GM12865 (cell line): ENCODE results near the gene KIF26B.

ENCODE experiments used
- DNase-seq: peaks from one replicate; pipeline ENCODE4 v3.0.0; 2010; ENCODE audit warnings: low read depth
- H3K4me3 ChIP-seq: 2 replicates; pipeline ENCODE4 v1.5.1; 2011; ENCODE audit warnings: mild to moderate bottlenecking, low read depth, low read length, control low read depth
- TF ChIP-seq, protein P1 (sequence below): IDR thresholded peaks from 2 replicates; pipeline ENCODE4 v1.5.1; 2011; ENCODE audit warnings: low read length, control low read depth, low read depth, inconsistent platforms; ENCODE audit not compliant: insufficient read depth; ENCODE audit errors: missing control alignments

Gene KIF26B

DNA sequence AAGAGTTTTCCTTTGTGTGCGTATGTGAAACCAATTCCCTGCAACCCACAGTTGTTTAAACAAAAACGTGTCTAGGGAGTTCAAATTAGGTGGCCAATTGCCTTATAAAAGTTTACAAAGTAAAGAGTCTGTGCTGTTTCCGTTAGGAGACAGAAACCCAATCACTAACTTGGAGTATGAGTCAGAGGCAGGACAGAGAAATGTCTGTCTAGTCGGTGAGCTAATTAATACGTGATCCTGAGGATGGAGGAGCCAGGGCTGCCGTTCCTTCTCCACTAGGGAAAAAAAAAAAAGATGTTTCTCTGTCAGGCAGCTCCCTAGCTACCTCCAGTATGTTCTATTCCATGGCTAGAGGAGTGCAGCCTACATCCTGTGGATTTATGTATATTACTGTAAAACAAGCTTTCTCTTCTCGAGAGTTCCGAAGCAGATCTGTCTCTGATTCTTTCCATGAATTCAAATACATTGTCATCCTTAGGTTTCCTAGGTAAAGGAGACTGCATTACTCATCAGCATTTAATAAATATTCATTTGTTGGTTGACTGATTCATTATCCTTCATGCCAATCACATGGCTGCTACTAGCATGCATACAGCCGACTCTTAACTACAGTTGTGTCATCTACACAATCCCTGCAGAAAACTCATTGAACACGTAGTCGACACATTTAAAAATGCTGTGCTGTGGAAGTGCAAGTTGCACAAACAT, 430.6 kb downstream of the KIF26B start:
- DNase-seq: no peak
- TF ChIP-seq, protein P1, sequence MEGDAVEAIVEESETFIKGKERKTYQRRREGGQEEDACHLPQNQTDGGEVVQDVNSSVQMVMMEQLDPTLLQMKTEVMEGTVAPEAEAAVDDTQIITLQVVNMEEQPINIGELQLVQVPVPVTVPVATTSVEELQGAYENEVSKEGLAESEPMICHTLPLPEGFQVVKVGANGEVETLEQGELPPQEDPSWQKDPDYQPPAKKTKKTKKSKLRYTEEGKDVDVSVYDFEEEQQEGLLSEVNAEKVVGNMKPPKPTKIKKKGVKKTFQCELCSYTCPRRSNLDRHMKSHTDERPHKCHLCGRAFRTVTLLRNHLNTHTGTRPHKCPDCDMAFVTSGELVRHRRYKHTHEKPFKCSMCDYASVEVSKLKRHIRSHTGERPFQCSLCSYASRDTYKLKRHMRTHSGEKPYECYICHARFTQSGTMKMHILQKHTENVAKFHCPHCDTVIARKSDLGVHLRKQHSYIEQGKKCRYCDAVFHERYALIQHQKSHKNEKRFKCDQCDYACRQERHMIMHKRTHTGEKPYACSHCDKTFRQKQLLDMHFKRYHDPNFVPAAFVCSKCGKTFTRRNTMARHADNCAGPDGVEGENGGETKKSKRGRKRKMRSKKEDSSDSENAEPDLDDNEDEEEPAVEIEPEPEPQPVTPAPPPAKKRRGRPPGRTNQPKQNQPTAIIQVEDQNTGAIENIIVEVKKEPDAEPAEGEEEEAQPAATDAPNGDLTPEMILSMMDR: no peak
- no peak overlapping the region for H3K4me3 ChIP-seq

DNA sequence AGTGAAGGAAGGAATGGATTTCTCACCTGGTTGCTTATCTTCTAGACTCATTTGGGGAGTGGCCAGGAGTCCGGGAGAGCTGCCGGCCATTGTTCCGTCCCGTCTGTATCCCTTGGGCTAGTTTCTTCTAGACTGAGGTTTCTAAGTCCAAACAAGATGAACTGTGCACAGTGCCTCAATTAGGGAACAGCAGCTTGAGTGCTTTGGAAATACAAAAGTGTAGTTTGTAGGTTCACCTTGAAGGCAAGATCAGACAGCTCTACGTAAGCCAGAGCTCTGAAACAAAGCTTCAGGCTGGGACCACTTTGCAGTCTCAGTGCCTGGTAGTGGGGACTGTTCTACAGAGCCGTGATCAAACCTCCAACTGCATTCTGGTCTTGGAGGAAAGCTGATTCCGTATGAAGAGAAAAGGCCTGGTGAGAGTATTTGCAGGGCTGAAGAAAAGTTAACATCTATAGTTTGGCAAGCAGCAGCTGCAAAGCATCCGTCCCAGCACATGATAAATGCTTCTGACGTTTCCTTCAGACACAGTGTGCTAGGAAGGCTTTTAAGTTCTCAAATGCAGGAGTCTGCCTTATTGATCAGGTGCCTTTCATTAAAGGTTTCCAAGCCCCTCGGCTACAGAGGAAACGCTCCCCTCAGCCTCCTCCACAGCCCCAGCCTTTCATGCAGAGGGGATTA, 432.8 kb downstream of the KIF26B start:
- DNase-seq: no peak
- H3K4me3 ChIP-seq: no peak overlapping the region
- TF ChIP-seq, protein P1: no peak

DNA sequence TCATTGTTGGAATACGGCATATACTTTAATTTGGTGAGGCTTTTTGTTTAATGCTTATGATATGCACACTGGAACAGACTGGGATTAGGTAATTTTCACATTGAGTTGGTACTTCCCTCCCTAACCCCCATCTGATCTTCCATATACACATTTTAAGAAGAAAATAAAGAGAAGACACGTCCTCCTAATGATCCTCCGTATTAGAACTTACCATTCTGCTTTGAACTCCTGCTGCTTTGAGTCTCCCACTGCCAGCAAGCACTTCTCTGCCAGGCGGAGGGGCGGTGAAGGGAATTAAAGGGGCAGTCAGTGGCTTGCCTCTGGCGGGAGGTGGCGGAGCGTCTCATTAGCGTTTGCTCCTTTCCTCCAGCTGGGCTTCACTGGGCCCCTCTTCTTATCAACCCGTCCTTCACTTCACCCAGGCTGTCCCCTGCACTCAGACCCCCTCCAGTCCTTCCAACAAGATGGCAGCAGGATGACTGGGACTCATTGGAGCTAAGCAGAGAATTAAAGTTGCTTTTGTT, 433.4 kb downstream of the KIF26B start:
- TF ChIP-seq, protein P1: no peak
- no peak for DNase-seq
- H3K4me3 ChIP-seq: no peak overlapping the region

DNA sequence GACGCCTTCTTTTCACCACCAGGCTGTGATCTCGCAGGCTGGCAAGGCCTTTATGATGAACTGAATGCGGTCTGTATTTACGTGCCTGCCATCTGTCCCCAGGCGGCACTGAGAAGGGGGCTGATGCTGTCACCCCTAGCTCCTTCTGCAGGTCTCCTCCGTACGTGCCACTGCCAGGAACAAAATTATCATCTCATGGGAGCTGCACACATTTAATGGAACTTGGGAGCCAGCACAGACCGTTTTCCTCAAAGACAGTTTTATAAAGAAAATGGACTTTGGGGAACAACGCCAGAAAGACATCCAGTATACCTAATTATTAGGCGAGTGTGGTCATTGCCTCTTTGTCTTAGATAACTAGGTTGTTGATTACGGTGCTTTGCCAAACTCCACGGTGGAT, 434.5 kb downstream of the KIF26B start:
- TF ChIP-seq, protein P1: no peak
- DNase-seq: no peak
- H3K4me3 ChIP-seq: no peak overlapping the region

DNA sequence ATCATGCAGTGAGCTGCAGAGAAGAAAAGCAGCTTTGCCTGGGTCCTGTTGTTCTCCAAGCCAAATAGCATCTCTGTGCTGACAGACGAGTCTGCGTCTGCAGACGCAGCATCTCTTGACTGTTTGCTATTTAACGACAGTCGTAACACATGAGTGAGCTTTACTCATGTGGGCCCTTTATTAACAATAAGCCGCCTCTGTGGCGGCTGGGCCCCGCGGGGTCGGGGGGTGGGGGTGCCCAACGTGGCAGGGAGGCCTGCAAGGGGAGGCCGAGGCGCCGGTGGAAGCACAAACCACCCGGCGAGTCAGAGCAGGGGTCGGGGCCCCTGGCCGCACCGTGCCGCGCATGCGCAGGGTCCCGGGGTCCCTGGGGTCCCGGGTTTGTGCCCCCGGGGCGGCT, 435.1 kb downstream of the KIF26B start:
- H3K4me3 ChIP-seq: no peak overlapping the region
- no peak for DNase-seq
- TF ChIP-seq, protein P1: no peak

DNA sequence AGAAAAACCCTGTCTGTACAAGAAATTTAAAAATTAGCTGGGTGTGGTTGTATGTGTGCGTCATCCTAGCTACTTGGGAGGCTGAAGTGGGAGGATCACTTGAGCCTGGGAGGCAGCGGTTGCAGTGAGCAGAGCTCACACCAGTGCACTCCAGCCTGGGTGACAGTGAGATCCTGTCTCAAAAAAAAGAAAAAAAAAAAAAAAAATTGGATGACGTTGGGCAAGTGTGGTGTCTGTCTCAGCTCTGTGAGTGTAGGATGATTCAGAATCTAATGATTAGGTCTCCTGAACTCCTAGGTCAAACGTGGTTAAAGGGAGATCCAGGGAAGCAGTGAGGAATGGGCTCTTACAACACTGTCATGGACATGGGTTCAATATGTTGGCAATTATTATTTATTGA, 435.9 kb downstream of the KIF26B start:
- no peak overlapping the region for H3K4me3 ChIP-seq
- TF ChIP-seq, protein P1: no peak
- DNase-seq: no peak
